HAP-1 (cell line): Measurements from ENCODE around the gene UBXN4.
"Not testable (repeated sequence)": the region's sequence is repeated elsewhere in the genome, so short reads cannot be mapped to it uniquely, and the experiment has no call there.

Experiments used
- DNase-seq, 2 experiments: peaks; one replicate each; pipeline ENCODE4 v3.0.0-alpha.2; 2016 to 2020; ENCODE audit warnings: low spot score in 2 of 2
- H3K27me3 ChIP-seq: fragments of 250-450 bp; sonication (Bioruptor Pico); 2 replicates; pipeline ENCODE4 v1.5.1; 2020; ENCODE audit warnings: low read depth, mild to moderate bottlenecking, moderate library complexity
- H3K36me3 ChIP-seq: fragments of 250-450 bp; sonication (Bioruptor Pico); replicated peaks from 2 replicates; pipeline ENCODE4 v1.5.1; 2020; ENCODE audit warnings: mild to moderate bottlenecking
- H3K4me1 ChIP-seq: fragments of 250-450 bp; sonication (Bioruptor Pico); 2 replicates; pipeline ENCODE4 v1.5.1; 2020; ENCODE audit warnings: mild to moderate bottlenecking
- H3K4me3 ChIP-seq: fragments of 250-450 bp; sonication (Bioruptor Pico); 2 replicates; pipeline ENCODE4 v1.5.1; 2020; ENCODE audit warnings: mild to moderate bottlenecking, moderate library complexity
- H3K9me3 ChIP-seq: fragments of 250-450 bp; sonication (Bioruptor Pico); 2 replicates; pipeline ENCODE4 v1.5.1; 2020; ENCODE audit warnings: mild to moderate bottlenecking, moderate library complexity
- in situ Hi-C: fragments of 300-500 bp; cut with MboI; formaldehyde crosslinking; loops from 3 replicates; pipeline ENCODE4 v1.14.3; 2020; ENCODE audit warnings: low sequenced_read_pairs, inconsistent platforms, mixed read lengths

The UBXN4 gene

DNA sequence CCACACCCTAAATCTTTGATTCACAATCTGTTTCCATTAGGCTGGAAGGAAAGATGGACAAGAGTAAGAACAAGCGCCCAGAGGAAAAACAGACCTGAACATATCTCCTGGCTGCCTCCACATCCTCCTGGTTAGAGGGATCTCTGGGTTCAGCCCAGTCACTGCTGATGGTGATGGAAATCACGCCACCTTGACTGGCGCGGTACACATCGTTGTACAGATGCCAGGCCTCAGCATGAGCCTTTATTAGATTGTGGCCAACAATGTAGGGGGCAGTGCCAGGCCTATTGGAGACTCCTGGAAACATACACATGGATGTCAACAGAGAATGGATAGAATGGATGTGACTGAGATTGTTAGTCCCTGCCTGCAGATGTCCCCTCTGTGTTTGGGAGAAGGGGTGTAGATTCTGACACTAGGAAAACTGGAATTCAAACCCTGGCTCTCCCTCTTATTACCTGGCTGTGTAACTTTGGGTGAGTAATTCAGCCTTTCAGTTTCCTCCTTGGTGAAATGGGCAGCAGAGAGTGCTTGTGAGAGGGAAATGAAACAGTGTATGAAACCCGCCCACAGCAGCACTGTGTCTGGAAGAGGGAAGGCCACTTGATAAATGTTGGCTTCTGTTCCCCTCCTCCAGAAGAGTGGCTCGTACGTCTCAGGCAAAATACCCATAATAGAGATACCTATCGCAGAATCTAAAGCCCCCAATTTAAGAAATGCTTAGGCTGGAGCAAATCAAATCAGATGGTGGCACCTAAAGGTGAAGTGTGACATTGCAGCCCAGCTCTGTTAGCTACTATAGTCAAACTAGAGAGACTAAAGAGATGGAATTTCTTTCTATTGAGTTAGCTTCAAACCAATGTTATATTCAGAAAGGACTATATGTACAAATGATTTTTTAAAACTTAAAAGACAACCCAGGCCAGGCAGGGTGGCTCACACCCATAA is 59.1 kb downstream of the UBXN4 start:
- no peak for DNase-seq
- in situ Hi-C loops: no loop called here

DNA sequence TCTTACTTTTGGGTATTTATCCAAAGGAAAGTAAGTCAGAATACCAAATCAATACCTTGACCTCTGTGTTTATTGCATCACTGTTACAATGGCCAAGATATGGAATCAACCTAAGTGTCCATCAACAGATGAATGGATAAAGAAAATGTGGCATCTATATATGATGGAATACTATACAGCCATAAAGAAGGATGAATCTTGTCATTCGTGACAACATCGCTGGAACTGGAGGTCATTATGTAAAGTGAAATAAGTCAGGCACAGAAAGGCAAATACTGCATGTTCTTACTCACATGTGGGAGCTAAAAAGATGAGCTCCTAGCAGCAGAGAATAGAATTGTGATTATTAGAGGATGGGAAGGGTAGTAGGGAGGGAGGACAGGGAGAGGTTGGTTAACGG is 60.7 kb downstream of the UBXN4 start:
- Histone ChIP-seq H3K36me3 (no peaks in the 10 kb centered on the region), H3K27me3 (no peaks in the 10 kb centered on the region), H3K4me3 (no peak overlapping the region), H3K9me3 (peaks cover 3% of the 10 kb centered on the region), H3K4me1 (no peaks in the 10 kb centered on the region)
- no peak for DNase-seq
- in situ Hi-C loops: no loop called here

More for the DNA sequence above, 59.1 kb downstream of the UBXN4 start:
- Histone ChIP-seq H3K27me3 (no peaks in the 10 kb centered on the region), H3K9me3 (peaks cover 3% of the 10 kb centered on the region), H3K4me1 (no peaks in the 10 kb centered on the region), H3K4me3 (no peak overlapping the region), H3K36me3 (no peaks in the 10 kb centered on the region)

DNA sequence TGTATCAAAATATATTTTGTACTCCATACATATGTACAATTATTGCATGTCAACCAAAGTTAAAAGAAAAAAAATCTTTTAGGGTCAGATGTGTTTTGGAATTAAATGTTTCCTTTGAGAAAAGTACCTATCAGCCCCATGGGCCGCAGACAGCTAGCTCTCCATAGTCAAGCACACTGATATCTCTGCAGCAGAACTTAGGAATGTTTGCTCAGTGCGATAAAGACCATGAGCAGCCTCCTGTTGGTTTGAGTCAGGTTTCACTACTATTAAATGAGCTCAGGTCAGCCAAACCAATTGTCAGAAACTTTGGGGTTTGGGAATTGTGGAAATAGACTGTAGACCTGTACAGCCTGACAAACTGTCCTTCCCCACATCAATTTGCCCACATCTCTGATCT is 61.6 kb downstream of the UBXN4 start:
- no peaks in the 10 kb centered on the region for H3K36me3 ChIP-seq
- H3K27me3 ChIP-seq: no peaks in the 10 kb centered on the region
- H3K4me3 ChIP-seq: no peak overlapping the region
- in situ Hi-C loops: no loop called here
- H3K4me1 ChIP-seq: no peaks in the 10 kb centered on the region
- H3K9me3 ChIP-seq: peaks cover 3% of the 10 kb centered on the region
- DNase-seq: no peak

DNA sequence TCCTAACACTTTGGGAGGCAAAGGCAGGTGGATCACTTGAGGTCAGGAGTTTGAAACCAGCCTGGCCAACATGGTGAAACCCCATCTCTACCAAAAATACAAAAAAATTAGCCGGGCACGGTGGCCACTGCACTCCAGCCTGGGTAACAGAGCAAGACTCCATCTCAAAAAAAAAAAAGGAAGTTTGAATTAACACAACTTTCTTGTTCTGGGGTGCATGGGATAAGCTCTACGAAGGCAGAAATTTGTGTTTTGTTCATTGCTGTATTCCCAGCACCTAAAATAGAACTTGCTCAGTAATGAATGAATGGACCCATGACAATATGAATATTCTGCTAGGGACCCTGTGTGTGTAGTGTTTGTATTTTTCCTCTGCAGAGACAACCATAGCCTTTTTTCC is 66.2 kb downstream of the UBXN4 start:
- DNase-seq, H3K4me1 ChIP-seq, H3K4me3 ChIP-seq, in situ Hi-C loops, H3K9me3 ChIP-seq, H3K36me3 ChIP-seq, H3K27me3 ChIP-seq: not testable (repeated sequence)

DNA sequence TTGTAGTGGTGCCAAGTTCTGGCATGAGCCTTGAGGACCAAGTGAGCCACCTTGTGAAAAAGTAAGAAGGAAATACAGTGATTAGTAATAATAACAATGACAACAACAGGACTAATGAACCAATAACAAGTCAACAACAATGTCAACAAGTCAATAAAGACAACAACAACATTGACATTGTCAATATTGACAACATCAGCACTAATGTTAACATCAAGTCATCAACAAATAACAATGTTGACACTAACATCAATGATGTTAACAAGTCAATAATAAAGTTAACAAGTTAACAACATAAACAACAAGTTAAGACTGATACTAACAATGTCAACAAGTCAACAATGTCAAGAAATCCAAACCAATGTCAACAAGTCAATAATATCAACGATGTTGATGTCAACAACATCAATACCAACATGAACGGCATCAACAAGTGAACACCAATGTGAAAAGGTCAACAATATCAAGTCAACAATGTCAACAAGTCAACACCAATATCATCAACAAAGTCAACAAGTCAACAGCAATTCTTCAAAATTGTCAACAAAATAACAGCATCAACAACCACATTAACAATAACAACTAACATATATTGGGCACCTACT is 71.4 kb downstream of the UBXN4 start:
- Histone ChIP-seq H3K36me3 (no peaks in the 10 kb centered on the region), H3K27me3 (no peaks in the 10 kb centered on the region), H3K4me3 (no peak overlapping the region), H3K4me1 (no peaks in the 10 kb centered on the region), H3K9me3 (no peaks in the 10 kb centered on the region)
- DNase-seq: no peak
- in situ Hi-C loops: no loop called here

DNA sequence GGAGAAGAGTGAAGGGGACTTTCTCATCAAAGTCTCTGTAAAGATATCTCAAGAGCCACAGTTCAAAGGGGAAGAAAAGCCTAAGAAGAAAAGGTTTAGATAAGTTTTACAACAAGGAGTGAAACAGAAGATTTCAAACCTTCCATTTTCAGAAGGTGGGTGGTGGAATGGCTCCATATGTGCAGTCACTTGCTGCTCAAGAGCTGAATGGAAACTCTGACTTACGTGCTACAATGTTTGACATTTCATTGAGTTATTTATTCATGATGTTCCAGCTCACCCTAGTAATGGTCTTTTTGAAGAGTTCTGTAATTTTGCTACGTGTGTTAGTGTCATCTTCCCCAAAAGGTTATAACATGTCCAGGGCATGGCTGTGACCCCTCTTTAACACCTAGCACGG is 73.6 kb downstream of the UBXN4 start:
- Histone ChIP-seq H3K36me3 (no peaks in the 10 kb centered on the region), H3K9me3 (no peaks in the 10 kb centered on the region), H3K4me3 (no peak overlapping the region), H3K4me1 (no peaks in the 10 kb centered on the region), H3K27me3 (no peaks in the 10 kb centered on the region)
- in situ Hi-C loops: no loop called here
- DNase-seq: no peak

DNA sequence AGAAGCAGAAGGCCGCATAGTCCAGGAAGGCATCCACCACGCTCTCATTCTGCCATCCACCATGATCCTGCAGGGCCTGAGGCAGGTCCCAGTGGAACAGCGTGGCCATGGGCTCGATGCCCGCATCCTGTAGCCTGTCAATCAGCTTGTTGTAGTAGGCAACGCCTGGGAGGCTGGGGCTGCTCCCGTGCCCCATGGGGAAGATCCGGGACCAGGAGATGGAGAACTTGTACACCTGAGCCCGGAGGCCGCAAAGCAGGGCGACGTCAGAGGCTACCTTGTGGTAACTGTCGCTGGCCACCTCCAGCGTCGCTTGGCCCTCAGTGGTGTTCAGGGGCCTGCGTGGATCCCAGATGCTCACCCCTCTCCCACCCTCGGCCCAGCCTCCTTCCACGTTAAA is 75.8 kb downstream of the UBXN4 start:
- no peaks in the 10 kb centered on the region for H3K27me3 ChIP-seq
- H3K4me3 ChIP-seq: no peak overlapping the region
- H3K9me3 ChIP-seq: no peaks in the 10 kb centered on the region
- no peak for DNase-seq
- H3K4me1 ChIP-seq: no peaks in the 10 kb centered on the region
- in situ Hi-C loops: no loop called here
- no peaks in the 10 kb centered on the region for H3K36me3 ChIP-seq

DNA sequence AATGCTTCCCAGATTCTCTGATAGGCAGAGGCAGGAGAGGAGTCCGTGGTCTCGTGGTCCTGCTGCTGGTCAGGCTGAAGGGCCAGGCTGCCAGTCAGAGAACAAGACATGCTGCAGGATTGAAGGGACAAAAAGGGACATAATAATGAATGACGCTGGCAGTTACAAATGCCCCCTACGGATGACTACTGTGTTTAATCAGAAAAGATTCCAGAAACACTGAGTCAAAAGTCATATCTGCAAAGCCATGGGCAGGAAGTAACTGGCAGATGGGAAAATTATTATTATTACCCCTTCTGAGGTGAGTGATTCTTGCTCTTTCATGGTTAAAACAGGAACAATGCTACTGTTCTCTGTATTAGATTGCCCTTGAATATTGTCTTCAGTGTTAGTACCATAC is 76.3 kb downstream of the UBXN4 start:
- H3K4me1 ChIP-seq: no peaks in the 10 kb centered on the region
- H3K27me3 ChIP-seq: no peaks in the 10 kb centered on the region
- H3K4me3 ChIP-seq: no peak overlapping the region
- in situ Hi-C loops: no loop called here
- H3K36me3 ChIP-seq: no peaks in the 10 kb centered on the region
- DNase-seq: no peak
- no peaks in the 10 kb centered on the region for H3K9me3 ChIP-seq

DNA sequence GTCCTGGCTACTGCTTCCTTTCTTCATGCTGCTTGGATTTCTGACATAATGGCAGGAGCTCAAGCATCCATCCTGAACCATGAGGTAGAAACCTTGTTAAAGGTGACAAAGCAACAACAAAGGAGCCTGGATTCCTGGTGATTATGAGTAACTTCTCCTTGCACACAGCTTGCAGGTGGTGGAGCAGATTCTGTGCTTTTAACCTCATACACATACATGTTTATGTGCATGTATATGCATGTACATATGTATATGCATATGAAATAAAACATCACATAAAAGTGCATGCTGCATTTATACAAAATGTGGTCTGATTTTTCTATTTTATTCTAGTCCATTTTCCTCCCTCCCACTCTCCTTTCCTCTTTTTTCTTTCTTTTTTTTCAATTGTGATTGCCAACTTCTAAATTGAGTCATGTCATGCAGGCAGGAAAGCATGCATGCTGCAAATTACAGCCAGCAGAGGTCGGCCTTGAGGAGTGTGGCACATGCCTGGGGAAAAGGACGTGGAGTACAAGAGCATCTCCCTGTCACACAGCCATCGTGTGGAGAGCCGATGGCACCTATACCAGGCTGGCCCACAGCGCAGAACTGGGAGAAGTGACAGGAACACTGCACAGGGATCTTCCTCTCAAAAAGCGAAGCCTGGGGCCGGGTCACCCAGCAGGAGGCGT is 77.4 kb downstream of the UBXN4 start:
- Histone ChIP-seq H3K4me1 (no peaks in the 10 kb centered on the region), H3K27me3 (no peaks in the 10 kb centered on the region), H3K4me3 (no peak overlapping the region), H3K36me3 (no peaks in the 10 kb centered on the region), H3K9me3 (no peaks in the 10 kb centered on the region)
- in situ Hi-C loops: no loop called here
- DNase-seq: peak in 1 of 2 experiments; percentile 42

DNA sequence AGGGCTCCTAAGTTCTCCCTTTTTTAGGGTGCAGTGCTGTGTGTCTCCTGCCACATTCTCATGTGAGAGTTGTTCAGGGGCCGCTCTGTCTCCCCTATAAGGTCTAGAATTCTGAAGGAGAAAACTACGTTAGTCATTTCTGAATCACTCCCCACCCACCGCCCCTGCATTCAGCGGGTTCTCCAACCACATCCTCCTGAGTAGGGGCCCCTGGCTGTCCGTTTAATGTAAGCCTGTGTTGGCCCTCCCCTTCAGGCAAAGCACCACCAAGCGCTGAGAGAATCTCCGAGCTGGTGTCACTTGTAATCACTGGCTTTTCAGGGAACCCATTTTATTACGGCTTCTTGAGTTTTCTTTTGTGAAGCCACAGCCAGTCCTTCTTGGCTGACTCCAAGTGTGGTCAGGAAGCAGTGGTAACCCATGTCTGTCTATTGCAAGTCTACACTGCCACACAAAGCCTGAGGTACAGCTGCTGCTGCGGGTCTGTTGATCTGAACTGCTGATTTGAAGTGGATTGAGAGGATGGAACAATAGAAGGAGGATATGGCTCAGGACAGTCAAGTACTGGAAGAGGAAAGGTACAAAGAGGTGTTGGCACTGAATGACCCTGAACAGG is 78.5 kb downstream of the UBXN4 start:
- no peaks in the 10 kb centered on the region for H3K36me3 ChIP-seq
- H3K4me3 ChIP-seq: no peak overlapping the region
- no peaks in the 10 kb centered on the region for H3K9me3 ChIP-seq
- no peaks in the 10 kb centered on the region for H3K27me3 ChIP-seq
- H3K4me1 ChIP-seq: no peaks in the 10 kb centered on the region
- DNase-seq: no peak
- in situ Hi-C loops: no loop called here

DNA sequence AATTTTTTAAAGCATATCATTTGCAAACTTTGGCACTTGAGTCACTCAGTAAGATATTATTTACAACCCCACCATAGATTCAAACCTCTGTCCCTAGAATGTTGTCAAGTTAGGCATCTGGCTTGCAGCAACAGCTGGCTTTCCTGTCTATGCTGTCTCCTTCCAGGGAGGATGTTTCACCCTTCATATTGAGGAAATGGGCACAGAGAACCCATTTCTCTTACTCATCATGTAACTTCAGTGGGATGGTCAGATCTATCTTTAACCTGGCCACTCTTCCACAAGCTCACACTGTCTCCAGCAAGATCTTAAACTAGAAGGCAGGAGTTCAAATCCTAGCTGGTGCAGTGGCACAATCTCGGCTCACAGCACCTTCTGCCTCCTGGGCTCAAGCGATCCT is 79.5 kb downstream of the UBXN4 start:
- no peaks in the 10 kb centered on the region for H3K4me1 ChIP-seq
- no peaks in the 10 kb centered on the region for H3K27me3 ChIP-seq
- no peaks in the 10 kb centered on the region for H3K36me3 ChIP-seq
- in situ Hi-C loops: no loop called here
- DNase-seq: no peak
- H3K4me3 ChIP-seq: no peak overlapping the region
- no peaks in the 10 kb centered on the region for H3K9me3 ChIP-seq

DNA sequence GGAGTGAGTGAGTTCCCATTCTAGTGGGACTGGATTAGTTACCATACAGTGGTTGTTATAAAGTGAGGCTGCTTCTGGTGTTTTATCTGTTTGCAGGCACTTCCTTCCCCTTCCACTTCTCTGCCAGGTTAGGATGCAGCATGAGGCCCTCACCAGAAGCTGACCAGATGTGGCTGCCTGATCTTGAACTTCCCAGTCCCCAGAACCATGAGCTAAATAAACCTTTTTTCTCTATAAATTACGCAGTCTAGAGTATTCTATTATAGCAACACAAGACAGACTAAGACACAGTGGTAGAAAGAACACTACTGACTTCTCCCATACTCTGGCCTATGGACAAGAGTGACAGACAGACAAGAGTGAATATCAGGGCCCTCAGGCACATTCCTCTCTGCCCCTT is 81.2 kb downstream of the UBXN4 start:
- no peak for DNase-seq
- H3K9me3 ChIP-seq: no peaks in the 10 kb centered on the region
- no peaks in the 10 kb centered on the region for H3K27me3 ChIP-seq
- no peak overlapping the region for H3K4me3 ChIP-seq
- no peaks in the 10 kb centered on the region for H3K4me1 ChIP-seq
- in situ Hi-C loops: no loop called here
- H3K36me3 ChIP-seq: no peaks in the 10 kb centered on the region

DNA sequence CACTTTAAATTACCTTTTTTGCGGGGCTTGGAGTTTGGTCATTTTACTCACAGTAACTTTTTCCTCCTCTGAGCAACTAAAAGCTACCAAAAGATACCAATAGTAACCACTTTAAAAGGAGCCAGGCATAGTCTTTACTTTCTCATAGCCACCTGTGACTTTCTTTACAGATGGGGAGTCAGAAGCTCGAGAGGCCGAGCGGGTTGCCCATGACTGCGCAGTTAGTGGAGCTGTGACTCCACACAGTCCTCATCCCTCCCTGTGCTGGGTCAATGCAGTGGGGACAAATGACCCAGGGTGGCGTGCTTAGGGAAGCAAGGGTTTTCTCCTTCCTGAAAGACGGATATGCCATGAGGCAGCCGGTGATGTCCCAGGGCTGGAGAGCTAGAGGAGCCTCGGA is 83.5 kb downstream of the UBXN4 start:
- DNase-seq: no peak
- in situ Hi-C loops: no loop called here
- Histone ChIP-seq H3K27me3 (no peaks in the 10 kb centered on the region), H3K9me3 (no peaks in the 10 kb centered on the region), H3K36me3 (no peaks in the 10 kb centered on the region), H3K4me3 (no peak overlapping the region), H3K4me1 (no peaks in the 10 kb centered on the region)
